A549 (cell line): Measurements from ENCODE around the gene SYCP2. TPM values are rescaled to one million over a fixed set of nuclear protein-coding genes. Genes with fewer than 3 reads are reported as not detected.

ENCODE experiments used
- ATAC-seq, 2 experiments: fragments of 200-7000 bp in 1 of 2; fragments of >200 bp in 1 of 2; cut with Nextera tagmentation in 1 of 2; cut with Tn5 transposase in 1 of 2; 3 replicates each; pipeline versions ENCODE4 v1.8.0 to v1.9.1; 2018 to 2020; ENCODE audit warnings: mild to moderate bottlenecking in 1 of 2, moderate library complexity in 1 of 2
- CTCF ChIA-PET: fragments of 300-600 bp; sonication (Branson Sonifier 250); formaldehyde crosslinking; extraction: SDS; loops from one replicate; lab custom pipeline; 2021; ENCODE audit warnings: antibody characterized with exemption, inconsistent platforms; lab: Yijun Ruan, JAX
- POLR2A ChIA-PET: fragments of 350-600 bp; formaldehyde crosslinking; extraction: SDS; loops from one replicate; lab custom pipeline; 2021; ENCODE audit warnings: antibody characterized with exemption, inconsistent platforms; lab: Yijun Ruan, JAX
- DNase-seq, 2 experiments: peaks; one replicate each; pipeline versions ENCODE4 v3.0.0 to v3.0.0-alpha.2; 2011 to 2016; ENCODE audit warnings: low read depth in 1 of 2, low spot score in 1 of 2
- FAIRE-seq: peaks from 2 replicates; lab custom pipeline; 2011; peaks lifted over from hg19 to GRCh38; lab: Jason Lieb, UNC
- H3K27ac ChIP-seq, 2 experiments: fragments of >200 bp; sonication (Bioruptor Twin); formaldehyde crosslinking; 3 replicates each; pipeline ENCODE4 v1.5.1; 2016 to 2017
- H3K4me1 ChIP-seq: fragments of >200 bp; sonication (Bioruptor Twin); formaldehyde crosslinking; 3 replicates; pipeline ENCODE4 v1.6.1; 2016
- H3K4me2 ChIP-seq: fragments of >200 bp; sonication (Bioruptor Twin); formaldehyde crosslinking; 3 replicates; pipeline ENCODE4 v1.6.1; 2016
- H3K4me3 ChIP-seq: fragments of >200 bp; sonication (Bioruptor Twin); formaldehyde crosslinking; 3 replicates; pipeline ENCODE4 v1.5.1; 2016
- H3K9me3 ChIP-seq: fragments of >200 bp; sonication (Bioruptor Twin); formaldehyde crosslinking; 3 replicates; pipeline ENCODE4 v1.6.1; 2016
- BHLHE40 ChIP-seq: IDR thresholded peaks from 2 replicates; pipeline ENCODE4 v1.6.1; 2012; ENCODE audit warnings: low read depth, low read length, inconsistent platforms
- CEBPB ChIP-seq, 2 experiments: fragments of >200 bp in 1 of 2; sonication (Bioruptor Twin) in 1 of 2; formaldehyde crosslinking in 1 of 2; IDR thresholded peaks; 2 replicates each; pipeline ENCODE4 v1.6.1; 2012 to 2016
- CHD4 ChIP-seq: fragments of 200-600 bp; sonication (generic); IDR thresholded peaks from 2 replicates; pipeline ENCODE4 v1.6.1; 2016; ENCODE audit warnings: antibody characterized with exemption, mild to moderate bottlenecking, borderline replicate concordance
- CTCF ChIP-seq: fragments of >200 bp; sonication (Bioruptor Twin); formaldehyde crosslinking; IDR thresholded peaks from 3 replicates; pipeline ENCODE4 v1.5.1; 2016
- FOSB ChIP-seq: fragments of 250-450 bp; sonication (Bioruptor Pico); IDR thresholded peaks from 2 replicates; pipeline ENCODE4 v1.5.0; 2020; ENCODE audit warnings: mild to moderate bottlenecking, moderate library complexity
- FOSL2 ChIP-seq, 2 experiments: fragments of 450-650 bp in 1 of 2; fragments of >200 bp in 1 of 2; sonication (Bioruptor Twin) in 1 of 2; formaldehyde crosslinking; IDR thresholded peaks; 2 replicates each; pipeline versions ENCODE4 v1.5.0 to v1.6.1; 2016 to 2020; ENCODE audit warnings: mild to moderate bottlenecking in 1 of 2, moderate library complexity in 1 of 2
- FOXS1 ChIP-seq: fragments of 250-450 bp; sonication (Bioruptor Pico); IDR thresholded peaks from 2 replicates; pipeline ENCODE4 v1.5.0; 2020; ENCODE audit warnings: mild to moderate bottlenecking, moderate library complexity
- HEYL ChIP-seq: fragments of 250-450 bp; sonication (Bioruptor Pico); IDR thresholded peaks from 2 replicates; pipeline ENCODE4 v1.8.0; 2021; ENCODE audit warnings: mild to moderate bottlenecking, moderate library complexity
- HMGXB4 ChIP-seq: fragments of 250-450 bp; sonication (Bioruptor Pico); IDR thresholded peaks from 2 replicates; pipeline ENCODE4 v1.5.0; 2021; ENCODE audit warnings: mild to moderate bottlenecking, moderate library complexity, borderline replicate concordance
- HOXA7 ChIP-seq: fragments of 250-450 bp; sonication (Bioruptor Pico); IDR thresholded peaks from 2 replicates; pipeline ENCODE4 v1.5.0; 2020; ENCODE audit warnings: mild to moderate bottlenecking, moderate library complexity
- HOXB13 ChIP-seq: fragments of 250-450 bp; sonication (Bioruptor Pico); IDR thresholded peaks from 2 replicates; pipeline ENCODE4 v1.5.0; 2020; ENCODE audit warnings: low read depth, mild to moderate bottlenecking, moderate library complexity
- HOXB5 ChIP-seq: fragments of 250-450 bp; sonication (Bioruptor Pico); IDR thresholded peaks from 2 replicates; pipeline ENCODE4 v1.5.0; 2020; ENCODE audit warnings: mild to moderate bottlenecking, moderate library complexity
- KDM5A ChIP-seq: fragments of 200-600 bp; sonication (generic); IDR thresholded peaks from 2 replicates; pipeline ENCODE4 v1.6.1; 2016; ENCODE audit warnings: antibody characterized with exemption, mild to moderate bottlenecking
- PBX3 ChIP-seq: IDR thresholded peaks from 2 replicates; pipeline ENCODE4 v1.6.1; 2012
- POLR2A ChIP-seq: IDR thresholded peaks from 2 replicates; pipeline ENCODE4 v1.6.1; 2012; ENCODE audit warnings: mild to moderate bottlenecking, low read length
- POLR2AphosphoS2 ChIP-seq: conservative IDR thresholded peaks from 2 replicates; pipeline ENCODE4 v1.6.1; 2012; ENCODE audit warnings: low read length, improper control_type of control experiment, inconsistent platforms
- RARB ChIP-seq: fragments of 250-450 bp; sonication (Bioruptor Pico); IDR thresholded peaks from 2 replicates; pipeline ENCODE4 v1.8.0; 2021; ENCODE audit warnings: mild to moderate bottlenecking, moderate library complexity
- RCOR1 ChIP-seq: fragments of 150-350 bp; IDR thresholded peaks from 2 replicates; pipeline ENCODE4 v1.6.1; 2014; ENCODE audit warnings: antibody characterized with exemption, low read length, low read depth
- RFX5 ChIP-seq: fragments of 450-650 bp; IDR thresholded peaks from 2 replicates; pipeline ENCODE4 v1.7.1; 2014; ENCODE audit warnings: antibody characterized with exemption, mild to moderate bottlenecking, moderate library complexity
- TFCP2L1 ChIP-seq: fragments of 250-450 bp; sonication (Bioruptor Pico); IDR thresholded peaks from 2 replicates; pipeline ENCODE4 v1.5.0; 2021; ENCODE audit warnings: mild to moderate bottlenecking
- ZSCAN20 ChIP-seq: fragments of 250-450 bp; sonication (Bioruptor Pico); IDR thresholded peaks from 2 replicates; pipeline ENCODE4 v1.8.0; 2022; ENCODE audit warnings: mild to moderate bottlenecking, moderate library complexity
- WGBS: methylation state at CpG from one replicate; pipeline ENCODE4 v1.1.6; 2017; ENCODE audit errors: missing lambda C conversion rate; 5-methylcytosine and 5-hydroxymethylcytosine counted together
- polyA plus RNA-seq, 4 experiments: library from polyadenylated mRNA; depleted of rRNA in 3 of 4; stranded (reverse); fragments of >200 nt; fragmentation: RNase III in 1 of 4; extraction: RNeasy Plus Mini Kit Qiagen cat#74134 plus additional on column Dnase treatment in 1 of 4; gene quantifications; 2 replicates in 3 of 4; 3 replicates in 1 of 4; pipeline ENCODE4 v1.2.3, GENCODE V29; 2011 to 2017
- TF ChIP-seq, protein P1 (sequence below): fragments of 250-450 bp; sonication (Bioruptor Pico); IDR thresholded peaks from 2 replicates; pipeline ENCODE4 v1.5.0; 2020; ENCODE audit warnings: low read depth, mild to moderate bottlenecking, moderate library complexity
- TF ChIP-seq, protein P2 (sequence below): IDR thresholded peaks from 2 replicates; pipeline ENCODE4 v1.6.1; 2012

SYCP2 gene
- polyA plus RNA-seq, 2 of the 4 experiments (the other 2 are of a cell fraction): 0.52 to 2.1 TPM

- TF ChIP-seq, protein P1, sequence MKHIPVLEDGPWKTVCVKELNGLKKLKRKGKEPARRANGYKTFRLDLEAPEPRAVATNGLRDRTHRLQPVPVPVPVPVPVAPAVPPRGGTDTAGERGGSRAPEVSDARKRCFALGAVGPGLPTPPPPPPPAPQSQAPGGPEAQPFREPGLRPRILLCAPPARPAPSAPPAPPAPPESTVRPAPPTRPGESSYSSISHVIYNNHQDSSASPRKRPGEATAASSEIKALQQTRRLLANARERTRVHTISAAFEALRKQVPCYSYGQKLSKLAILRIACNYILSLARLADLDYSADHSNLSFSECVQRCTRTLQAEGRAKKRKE (CRISPR knock-in tag): no peak
- TF ChIP-seq, protein P2, sequence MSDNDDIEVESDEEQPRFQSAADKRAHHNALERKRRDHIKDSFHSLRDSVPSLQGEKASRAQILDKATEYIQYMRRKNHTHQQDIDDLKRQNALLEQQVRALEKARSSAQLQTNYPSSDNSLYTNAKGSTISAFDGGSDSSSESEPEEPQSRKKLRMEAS: peak; percentile 69
- TF ChIP-seq RFX5 (no peak), BHLHE40 (no peak), POLR2AphosphoS2 (no peak), PBX3 (no peak), TFCP2L1 (CRISPR knock-in tag) (peak; percentile 43; the same call in 1 of the 2 replicates), RARB (CRISPR knock-in tag) (no peak), HOXB13 (CRISPR knock-in tag) (no peak)
These were observed 6.9 kb upstream of the SYCP2 start, which contains the start of the genes FAM217B and PPP1R3D (continued) for GRCh38 chr20:59940129-59940955.

DNA sequence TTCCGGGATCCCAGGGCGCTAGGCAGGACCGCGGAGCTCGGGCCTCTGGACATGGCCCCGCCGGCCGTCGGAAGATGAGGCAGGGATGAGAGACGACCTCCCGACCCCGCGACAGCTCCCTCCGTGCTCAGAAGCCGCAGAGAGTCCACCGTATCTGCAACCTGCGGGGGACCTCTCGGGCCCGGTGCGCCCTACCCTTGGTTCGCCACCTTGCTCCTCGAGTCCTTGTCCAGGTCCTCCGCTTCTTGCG is 6.4 kb upstream of the SYCP2 start:
- TF ChIP-seq KDM5A (no peak), CTCF (no peak), TFCP2L1 (CRISPR knock-in tag) (no peak), CHD4 (no peak), POLR2A (no peak), HMGXB4 (CRISPR knock-in tag) (no peak), ZSCAN20 (no peak), HEYL (CRISPR knock-in tag) (no peak), RCOR1 (no peak), CEBPB (IDR thresholded peaks at IDR 0.05) (no peak), FOXS1 (CRISPR knock-in tag) (no peak), POLR2AphosphoS2 (no peak), HOXB5 (no peak), HOXA7 (no peak), FOSB (CRISPR knock-in tag) (no peak), FOSL2 (IDR thresholded peaks at IDR 0.05) (no peak), FOSL2 (CRISPR knock-in tag; IDR thresholded peaks at IDR 0.05) (no peak)
- ATAC-seq (peak; percentile 54 to 60), FAIRE-seq (no peak), DNase-seq (no peak)
- CTCF ChIA-PET: interaction anchor here (0.7 to 3.0 kb wide), 9 partner anchors 9 to 369 kb away, joined by 3 to 21 read pairs (median 4); no protein-coding TSS in a partner anchor
- Histone ChIP-seq H3K9me3 (no peaks in the 10 kb centered on the region), H3K4me1 (peaks cover 24% of the 10 kb centered on the region), H3K27ac (peak overlapping the region; percentile 95 to 96), H3K4me2 (peak overlapping the region; percentile 90), H3K4me3 (peak overlapping the region; percentile 82)
- POLR2A ChIA-PET: interaction anchor here (0.6 to 1.7 kb wide), 10 partner anchors 8 to 91 kb away, joined by 3 to 11 read pairs (median 4); no protein-coding TSS in a partner anchor
- under 1% methylated on average over 24 of the region's 24 CpGs for WGBS
